GM19395 (cell line): ENCODE data around the gene FARP1.
"Not testable (repeated sequence)": the region's sequence is repeated elsewhere in the genome, so short reads cannot be mapped to it uniquely, and the experiment has no call there.

ENCODE experiments used
- ATAC-seq: cut with Tn5 transposase; IDR thresholded peaks from one replicate; pipeline ENCODE4 v1.9.1; 2021; ENCODE audit warnings: mild to moderate bottlenecking, moderate library complexity; ENCODE audit not compliant: unreplicated experiment

The FARP1 gene

GRCh38 chr13:98352226-98352625 is 209.3 kb downstream of the FARP1 start:
- ATAC-seq = no peak

GRCh38 chr13:98353750-98354149 is 210.9 kb downstream of the FARP1 start:
- no peak for ATAC-seq

GRCh38 chr13:98358937-98359336 is 216.0 kb downstream of the FARP1 start:
- no peak for ATAC-seq

- no peak for ATAC-seq
These were observed 217.7 kb downstream of the FARP1 start for GRCh38 chr13:98360545-98360944.

GRCh38 chr13:98363326-98363725 is 220.4 kb downstream of the FARP1 start:
- ATAC-seq = no peak

GRCh38 chr13:98364179-98364578 is 221.3 kb downstream of the FARP1 start:
- no peak for ATAC-seq

GRCh38 chr13:98364647-98365046 is 221.8 kb downstream of the FARP1 start:
- ATAC-seq = no peak

- ATAC-seq = no peak
These were observed 222.4 kb downstream of the FARP1 start for GRCh38 chr13:98365302-98365701.

- ATAC-seq = no peak
These were observed 223.1 kb downstream of the FARP1 start for GRCh38 chr13:98366010-98366409.

- no peak for ATAC-seq
These were observed 223.5 kb downstream of the FARP1 start for GRCh38 chr13:98366443-98366842.

- no peak for ATAC-seq
These were observed 224.1 kb downstream of the FARP1 start for GRCh38 chr13:98366959-98367358.

GRCh38 chr13:98368019-98368418 is 225.1 kb downstream of the FARP1 start:
- no peak for ATAC-seq

- not testable (repeated sequence) for ATAC-seq
These were observed 226.6 kb downstream of the FARP1 start for GRCh38 chr13:98369520-98369919.

- ATAC-seq = no peak
These were observed 227.4 kb downstream of the FARP1 start for GRCh38 chr13:98370261-98370660.

GRCh38 chr13:98370806-98371515 is 228.1 kb downstream of the FARP1 start:
- ATAC-seq = no peak

GRCh38 chr13:98371516-98372023 is 228.7 kb downstream of the FARP1 start:
- ATAC-seq = no peak

GRCh38 chr13:98372876-98373275 is 230.0 kb downstream of the FARP1 start:
- ATAC-seq = no peak

- ATAC-seq = no peak
These were observed 231.9 kb downstream of the FARP1 start for GRCh38 chr13:98374750-98375149.

- ATAC-seq = no peak
These were observed 234.9 kb downstream of the FARP1 start for GRCh38 chr13:98377635-98378378.

GRCh38 chr13:98384739-98385138 is 241.8 kb downstream of the FARP1 start:
- ATAC-seq = no peak

- ATAC-seq = no peak
These were observed 242.7 kb downstream of the FARP1 start for GRCh38 chr13:98385606-98386005.

- no peak for ATAC-seq
These were observed 243.7 kb downstream of the FARP1 start for GRCh38 chr13:98386637-98387036.
